GM19035 (cell line): ENCODE data around the gene FLYWCH1.
"Not testable (repeated sequence)": the region's sequence is repeated elsewhere in the genome, so short reads cannot be mapped to it uniquely, and the experiment has no call there.

ENCODE experiments used
- ATAC-seq: cut with Tn5 transposase; IDR thresholded peaks from one replicate; pipeline ENCODE4 v1.9.1; 2021; ENCODE audit not compliant: unreplicated experiment

Gene FLYWCH1

GRCh38 chr16:2925951-2926649, 14.4 kb downstream of the FLYWCH1 start:
- ATAC-seq = no peak

DNA sequence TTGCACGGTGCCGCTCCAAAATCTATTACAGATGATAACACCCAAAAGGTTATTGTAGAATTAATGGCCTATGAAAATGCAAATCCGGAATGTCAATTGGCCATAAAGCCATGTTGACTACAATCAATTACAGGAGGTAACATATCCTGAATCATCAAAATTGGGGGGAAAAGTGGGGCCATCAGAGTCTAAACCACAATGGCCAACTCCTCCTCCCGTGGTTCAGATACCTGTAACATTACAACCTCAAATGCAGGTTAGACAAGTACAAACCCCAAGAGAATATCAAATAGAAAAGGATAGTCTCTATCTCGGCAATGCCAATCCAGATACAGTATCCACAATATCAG, 14.9 kb downstream of the FLYWCH1 start:
- ATAC-seq = no peak

DNA sequence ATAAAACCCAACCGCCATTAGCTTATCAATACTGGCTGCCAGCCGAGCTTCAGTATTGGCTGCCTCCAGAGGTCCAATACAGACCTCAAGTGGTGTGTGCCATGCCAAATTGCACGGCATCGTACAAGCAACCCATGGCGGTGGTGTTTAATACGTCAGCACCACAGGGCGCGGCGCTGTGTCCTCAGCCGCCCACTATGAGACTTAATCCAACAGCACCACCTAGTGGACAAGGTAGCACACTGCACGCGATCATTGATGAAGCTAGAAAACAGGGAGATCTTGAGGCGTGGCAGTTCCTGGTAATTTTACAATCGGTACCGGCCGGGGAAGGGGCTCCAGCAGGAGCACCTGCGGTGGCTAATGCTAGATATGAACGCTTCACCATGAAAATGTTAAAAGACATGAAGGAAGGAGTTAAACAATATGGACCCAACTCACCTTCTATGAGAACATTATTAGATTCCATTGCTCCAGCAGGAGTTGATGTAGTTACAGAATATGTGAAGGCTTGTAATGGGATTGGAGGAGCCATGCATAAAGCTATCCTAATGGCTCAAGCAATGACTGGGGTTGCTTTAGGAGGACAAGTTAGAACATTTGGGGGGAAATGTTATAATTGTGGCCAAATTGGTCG, 15.4 kb downstream of the FLYWCH1 start:
- ATAC-seq = no peak

- not testable (repeated sequence) for ATAC-seq
Measured at GRCh38 chr16:2928151-2928550, 16.4 kb downstream of the FLYWCH1 start.

GRCh38 chr16:2928796-2929195, 17.1 kb downstream of the FLYWCH1 start:
- no peak for ATAC-seq

- no peak for ATAC-seq
Measured at GRCh38 chr16:2929693-2930092, 18.0 kb downstream of the FLYWCH1 start.

GRCh38 chr16:2930236-2930635, 18.5 kb downstream of the FLYWCH1 start:
- ATAC-seq = no peak

DNA sequence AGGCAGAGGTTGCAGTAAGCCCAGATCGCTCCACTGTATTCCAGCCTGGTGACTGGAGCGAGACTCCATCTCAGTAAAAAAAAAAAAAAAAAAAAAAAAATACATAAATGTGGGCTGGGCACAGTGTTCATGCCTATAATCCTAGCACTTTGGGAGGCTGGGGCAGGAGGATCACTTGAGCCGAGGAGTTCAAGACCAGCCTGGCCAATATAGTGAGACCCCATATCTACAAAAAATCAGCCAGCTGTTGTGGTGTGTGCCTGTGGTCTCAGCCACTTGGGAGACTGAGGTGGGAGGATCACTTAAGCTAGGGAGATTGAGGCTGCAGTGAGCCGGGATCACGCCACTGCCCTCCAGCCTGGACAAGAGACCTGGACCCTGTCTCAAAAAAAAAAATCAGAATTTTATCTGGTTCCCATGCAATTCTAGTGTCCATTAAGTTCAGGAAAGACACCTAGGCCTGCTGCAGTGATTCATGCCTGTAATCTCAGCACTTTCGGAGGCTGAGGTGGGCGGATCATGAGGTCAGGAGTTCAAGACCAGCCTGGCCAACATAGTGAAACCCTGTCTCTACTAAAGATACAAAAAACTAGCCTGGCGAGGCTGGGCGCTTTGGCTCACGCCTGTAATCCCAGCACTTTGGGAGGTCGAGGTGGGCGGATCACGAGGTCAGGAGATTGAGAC, 19.6 kb downstream of the FLYWCH1 start:
- ATAC-seq = not testable (repeated sequence)

DNA sequence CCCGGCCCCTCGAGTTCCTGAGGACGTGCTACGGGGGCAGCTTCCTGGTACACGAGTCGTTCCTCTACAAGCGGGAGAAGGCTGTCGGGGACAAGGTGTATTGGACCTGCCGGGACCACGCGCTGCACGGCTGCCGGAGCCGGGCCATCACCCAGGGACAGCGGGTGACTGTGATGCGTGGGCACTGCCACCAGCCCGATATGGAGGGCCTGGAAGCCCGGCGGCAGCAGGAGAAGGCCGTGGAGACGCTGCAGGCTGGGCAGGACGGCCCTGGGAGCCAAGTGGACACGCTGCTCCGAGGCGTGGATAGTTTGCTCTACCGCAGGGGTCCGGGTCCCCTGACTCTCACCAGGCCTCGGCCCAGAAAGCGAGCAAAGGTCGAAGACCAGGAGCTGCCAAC, 21.4 kb downstream of the FLYWCH1 start:
- ATAC-seq = no peak

DNA sequence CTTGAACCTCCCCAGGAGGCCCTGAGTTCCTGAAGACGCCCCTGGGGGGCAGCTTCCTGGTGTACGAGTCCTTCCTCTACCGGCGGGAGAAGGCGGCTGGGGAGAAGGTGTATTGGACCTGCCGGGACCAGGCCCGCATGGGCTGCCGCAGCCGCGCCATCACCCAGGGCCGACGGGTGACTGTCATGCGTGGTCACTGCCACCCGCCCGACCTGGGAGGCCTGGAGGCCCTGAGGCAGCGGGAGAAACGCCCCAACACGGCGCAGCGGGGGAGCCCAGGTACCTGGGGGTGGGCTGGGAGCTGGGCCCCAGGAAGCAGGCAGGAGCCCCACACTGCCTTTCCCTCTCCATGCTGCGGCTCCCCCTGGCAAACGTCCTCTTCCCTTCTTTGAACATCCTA, 22.0 kb downstream of the FLYWCH1 start:
- ATAC-seq = no peak

- ATAC-seq = no peak
Measured at GRCh38 chr16:2934450-2934849, 22.7 kb downstream of the FLYWCH1 start.

GRCh38 chr16:2936436-2937011, 24.8 kb downstream of the FLYWCH1 start:
- ATAC-seq = no peak

- ATAC-seq = no peak
Measured at GRCh38 chr16:2937170-2937569, 25.4 kb downstream of the FLYWCH1 start.

DNA sequence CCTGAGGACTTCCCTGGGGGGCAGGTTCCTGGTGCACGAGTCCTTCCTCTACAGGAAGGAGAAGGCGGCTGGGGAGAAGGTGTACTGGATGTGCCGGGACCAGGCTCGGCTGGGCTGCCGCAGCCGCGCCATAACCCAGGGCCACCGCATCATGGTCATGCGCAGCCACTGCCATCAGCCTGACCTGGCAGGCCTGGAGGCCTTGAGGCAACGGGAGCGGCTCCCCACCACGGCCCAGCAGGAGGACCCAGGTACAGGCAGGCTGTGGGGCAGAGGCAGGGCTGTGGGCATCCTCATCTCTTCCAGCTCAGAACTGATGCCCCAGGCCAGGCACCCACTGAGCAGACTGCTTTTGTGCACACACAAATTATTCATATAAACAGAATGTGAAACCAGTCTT, 26.5 kb downstream of the FLYWCH1 start:
- no peak for ATAC-seq

DNA sequence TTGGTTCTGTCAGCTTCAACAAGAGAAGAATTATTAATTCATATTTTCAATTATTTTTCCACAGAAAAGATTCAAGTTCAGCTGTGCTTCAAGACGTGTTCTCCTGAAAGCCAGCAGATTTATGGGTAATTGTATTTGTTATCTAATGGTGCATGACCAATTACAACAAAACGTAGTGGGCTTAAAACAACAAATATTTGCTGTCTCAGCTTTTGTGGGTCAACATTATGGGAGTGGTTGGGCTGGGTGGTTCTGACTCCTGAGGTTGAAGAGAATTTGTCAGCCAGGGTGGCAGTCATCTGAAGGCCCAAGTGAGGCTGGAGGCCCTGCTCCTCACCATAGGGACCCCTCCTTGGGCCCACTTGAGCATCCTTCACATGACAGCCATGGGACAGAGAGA, 28.2 kb downstream of the FLYWCH1 start:
- no peak for ATAC-seq

GRCh38 chr16:2942045-2942444, 30.3 kb downstream of the FLYWCH1 start:
- ATAC-seq = no peak

GRCh38 chr16:2943716-2944115, 32.0 kb downstream of the FLYWCH1 start:
- not testable (repeated sequence) for ATAC-seq

GRCh38 chr16:2946649-2947048, 34.9 kb downstream of the FLYWCH1 start:
- ATAC-seq = no peak

DNA sequence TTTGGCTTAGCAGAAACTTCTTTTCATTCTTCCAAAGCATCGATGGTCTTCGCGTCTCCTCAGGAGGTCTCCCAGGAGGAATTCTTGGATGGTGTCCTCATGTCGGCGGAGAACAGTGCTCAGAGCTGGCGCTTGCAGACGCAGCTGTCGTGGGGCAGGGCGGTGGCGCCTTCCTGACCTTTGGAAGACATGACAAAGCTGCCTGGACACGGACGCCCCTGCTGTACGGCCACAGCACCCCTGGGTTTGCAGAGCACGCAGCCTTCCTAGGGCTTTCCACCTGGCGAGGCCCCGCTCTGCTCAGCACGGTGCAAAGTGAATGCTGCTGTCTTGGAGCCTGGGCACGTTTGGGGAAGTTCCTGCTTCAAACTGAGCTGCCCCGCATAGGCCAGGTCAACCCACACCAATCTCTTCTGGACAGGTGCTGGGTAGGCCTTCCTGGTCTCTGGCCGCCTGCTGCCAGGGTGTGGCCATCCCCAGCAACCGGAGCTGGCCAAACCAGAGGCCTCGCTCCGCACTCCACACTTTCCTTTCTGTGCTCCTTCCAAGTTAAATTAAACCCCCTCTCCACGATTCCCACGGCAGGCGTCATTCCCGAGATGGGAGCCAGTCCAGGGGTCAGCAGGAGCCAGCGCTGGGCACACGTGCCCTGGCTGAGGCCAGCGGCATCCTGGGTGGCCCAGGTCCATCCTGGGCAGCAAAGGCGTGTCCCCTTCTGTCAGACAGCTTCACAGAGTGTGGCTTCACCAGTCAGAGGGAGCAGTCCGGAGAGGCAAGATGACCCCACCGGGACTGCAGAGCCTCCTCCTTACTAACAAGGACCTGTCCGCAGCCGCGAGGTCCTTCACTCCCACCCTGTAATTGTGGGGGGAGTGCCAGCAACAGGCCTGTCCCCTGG, 37.3 kb downstream of the FLYWCH1 start:
- ATAC-seq = no peak

DNA sequence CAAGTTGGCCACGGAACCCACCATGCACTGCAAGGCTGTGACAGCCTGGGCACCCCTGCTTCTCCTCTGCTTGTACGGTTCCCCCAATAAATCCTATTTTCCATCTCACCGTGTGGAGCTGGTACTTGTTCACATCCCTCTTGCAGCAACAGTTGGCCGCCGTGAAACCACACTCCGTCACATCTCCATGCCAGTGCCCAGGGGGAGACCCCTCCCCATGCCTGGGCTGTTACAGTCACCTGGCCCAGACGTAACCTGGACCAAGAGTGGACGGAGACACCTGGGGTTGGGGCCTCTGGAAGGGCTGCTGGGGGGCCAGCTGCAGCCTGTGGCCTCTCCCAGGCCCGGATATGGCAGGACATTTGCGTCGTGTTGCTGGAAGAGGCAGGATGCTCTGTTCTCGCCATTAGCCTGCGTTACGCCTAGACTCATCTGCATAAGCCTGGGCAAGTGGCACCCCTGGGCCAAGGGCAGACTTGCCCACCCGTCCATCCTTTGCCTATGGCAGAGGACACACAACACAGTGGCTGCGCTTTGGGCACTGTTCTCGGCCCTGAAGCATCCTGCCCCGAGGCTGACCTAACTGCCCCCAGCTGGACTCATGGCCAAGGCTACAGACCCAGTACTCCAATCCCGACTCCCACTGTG, 38.1 kb downstream of the FLYWCH1 start:
- ATAC-seq = no peak

GRCh38 chr16:2950353-2950724, 38.6 kb downstream of the FLYWCH1 start:
- no peak for ATAC-seq
